Peyer's patch (tissue), 4 donors: Measurements from ENCODE around the gene FRMPD4.

Experiments
- POLR2A ChIP-seq, 2 donors: fragments of 450-650 bp; IDR thresholded peaks; one replicate each; pipeline ENCODE4 v1.5.1; 2017; ENCODE audit warnings: antibody characterized with exemption in 2 of 2, mild to moderate bottlenecking in 2 of 2, moderate library complexity in 2 of 2
- TF ChIP-seq, protein P1 (sequence below), 6 experiments: fragments of 450-650 bp in 4 of 6; fragments of 200-600 bp in 2 of 6; sonication (generic) in 1 of 6; IDR thresholded peaks; one replicate each; pipeline ENCODE4 v1.5.1; 2017 to 2019; ENCODE audit warnings: antibody characterized with exemption in 6 of 6, mild to moderate bottlenecking in 3 of 6, moderate library complexity in 1 of 6

GRCh38 chrX:12434493-12434892 lies 296.2 kb downstream of the FRMPD4 start:
- TF ChIP-seq, protein P1, sequence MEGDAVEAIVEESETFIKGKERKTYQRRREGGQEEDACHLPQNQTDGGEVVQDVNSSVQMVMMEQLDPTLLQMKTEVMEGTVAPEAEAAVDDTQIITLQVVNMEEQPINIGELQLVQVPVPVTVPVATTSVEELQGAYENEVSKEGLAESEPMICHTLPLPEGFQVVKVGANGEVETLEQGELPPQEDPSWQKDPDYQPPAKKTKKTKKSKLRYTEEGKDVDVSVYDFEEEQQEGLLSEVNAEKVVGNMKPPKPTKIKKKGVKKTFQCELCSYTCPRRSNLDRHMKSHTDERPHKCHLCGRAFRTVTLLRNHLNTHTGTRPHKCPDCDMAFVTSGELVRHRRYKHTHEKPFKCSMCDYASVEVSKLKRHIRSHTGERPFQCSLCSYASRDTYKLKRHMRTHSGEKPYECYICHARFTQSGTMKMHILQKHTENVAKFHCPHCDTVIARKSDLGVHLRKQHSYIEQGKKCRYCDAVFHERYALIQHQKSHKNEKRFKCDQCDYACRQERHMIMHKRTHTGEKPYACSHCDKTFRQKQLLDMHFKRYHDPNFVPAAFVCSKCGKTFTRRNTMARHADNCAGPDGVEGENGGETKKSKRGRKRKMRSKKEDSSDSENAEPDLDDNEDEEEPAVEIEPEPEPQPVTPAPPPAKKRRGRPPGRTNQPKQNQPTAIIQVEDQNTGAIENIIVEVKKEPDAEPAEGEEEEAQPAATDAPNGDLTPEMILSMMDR (IDR thresholded peaks at IDR 0.05) = no peak
- TF ChIP-seq POLR2A (IDR thresholded peaks at IDR 0.05) = no peak
